ENCODE data around the gene NAA16. TPM values are rescaled to one million over a fixed set of nuclear protein-coding genes. Genes with fewer than 3 reads are reported as not detected.

Gene NAA16
- total and polyA plus RNA-seq, 2 of the 4 experiments (the other 2 are of a cell fraction) = 6.6 to 8.8 TPM

GRCh38 chr13:41284512-41285288 is 26.4 kb upstream of the NAA16 start:
- in situ Hi-C loops (cut with MboI; ENCODE audit: low sequenced_read_pairs) (no loop called here), intact Hi-C loops (cut with micrococcal nuclease) (no loop called here), dilution Hi-C loops (cut with HindIII; ENCODE audit: low sequenced_read_pairs, unreplicated experiment) (no loop called here)
- H3K9me3 ChIP-seq (ENCODE audit: control insufficient read depth, insufficient read depth, low read length) = 0 out of 2 replicates have a peak, but pooled peaks cover 2% of the 10 kb centered on the region
- peak overlapping the region; percentile 33 for H3K56ac ChIP-seq (ENCODE audit: extremely low read depth, insufficient read depth, low read length)
- H4K20me1 ChIP-seq (ENCODE audit: insufficient read depth, low read length) = no peaks in the 10 kb centered on the region
- H2AFZ ChIP-seq (replicated peaks; ENCODE audit: low read length, poor library complexity) = no peak overlapping the region
- H3K9me1 ChIP-seq (ENCODE audit: insufficient read depth, low read length) = no peaks in the 10 kb centered on the region
- TF ChIP-seq CHD1 (IDR thresholded peaks at IDR 0.05; ENCODE audit: low read depth, low read length) (no peak), ELK1 (IDR thresholded peaks at IDR 0.05; ENCODE audit: borderline replicate concordance, low read depth, low read length) (no peak), CTCF (conservative IDR thresholded peaks at IDR 0.05; ENCODE audit: low read depth, low read length) (no peak), USF2 (IDR thresholded peaks at IDR 0.05; ENCODE audit: low read depth, low read length) (no peak), MAFK (IDR thresholded peaks at IDR 0.05; ENCODE audit: low read depth, low read length) (peak; percentile 9; the same call in 1 of the 2 replicates), CEBPB (IDR thresholded peaks at IDR 0.05; ENCODE audit: low read depth, low read length) (peak; percentile 97), FOS (IDR thresholded peaks at IDR 0.05; ENCODE audit: low read depth, low read length) (peak; percentile 21; the same call in 1 of the 2 replicates), BHLHE40 (IDR thresholded peaks at IDR 0.05; ENCODE audit: low read depth, low read length) (peak; percentile 80), RCOR1 (IDR thresholded peaks at IDR 0.05; ENCODE audit: insufficient replicate concordance, low read length) (peak; percentile 65)
- peak overlapping the region; percentile 83 for H2AK5ac ChIP-seq (ENCODE audit: low read depth, low read length)
- peak overlapping the region; percentile 69; the same call in 1 of the 2 replicates for H4K5ac ChIP-seq (ENCODE audit: low read depth, low read length)
- H3K27ac ChIP-seq (ENCODE audit: insufficient read depth, low read length) = peak overlapping the region; percentile 13; the same call in 1 of the 2 replicates
- peak overlapping the region; percentile 92 for H2BK20ac ChIP-seq (ENCODE audit: low read depth, low read length)
- peak overlapping the region; percentile 81 for H4K91ac ChIP-seq (ENCODE audit: insufficient read depth, low read depth, low read length)
- peak overlapping the region; percentile 89 for H3K14ac ChIP-seq (replicated peaks; ENCODE audit: low read depth, low read length)
- ChIA-PET CTCF (no interaction called here), POLR2A (ENCODE audit: unreplicated experiment) (no interaction called here)
- H2AK9ac ChIP-seq (replicated peaks; ENCODE audit: low read depth, low read length, poor library complexity) = no peak overlapping the region
- BruUV-seq (replicated peaks) = no TSS peak
- H2BK5ac ChIP-seq (ENCODE audit: low read depth, low read length, poor library complexity, severe bottlenecking) = peak overlapping the region; percentile 93
- H3K9ac ChIP-seq (ENCODE audit: low read depth, low read length) = no peak overlapping the region
- H3K23ac ChIP-seq (ENCODE audit: low read depth, low read length) = peak overlapping the region; percentile 83
- ATAC-seq (ENCODE audit: low read depth) (peak; percentile 92), DNase-seq (peak; percentile 88)
- H3K27me3 ChIP-seq (ENCODE audit: control insufficient read depth, insufficient read depth, low read length) = no peaks in the 10 kb centered on the region
- no CpG with 5 or more reads among the region's 13 CpGs for WGBS, 2 experiments (ENCODE audit: extremely low coverage in 2 of 2, insufficient read length in 1 of 2)
- no peaks in the 10 kb centered on the region for H3K36me3 ChIP-seq (ENCODE audit: control insufficient read depth, insufficient read depth, low read length)
- no peak overlapping the region for H3K4me3 ChIP-seq (ENCODE audit: insufficient read depth, low read depth, low read length)
- peak overlapping the region; percentile 49 to 80 for H4K8ac ChIP-seq (ENCODE audit: low read depth in 2 of 2, low read length in 2 of 2)
- peaks cover 4% of the 10 kb centered on the region; the same call in 1 of the 2 replicates for H3K4me1 ChIP-seq (ENCODE audit: control insufficient read depth, insufficient read depth, low read length)
- no peaks in the 10 kb centered on the region for H3K79me1 ChIP-seq (ENCODE audit: low read depth in 1 of 2, low read length in 2 of 2)
- peak overlapping the region; percentile 95 for H2BK15ac ChIP-seq (ENCODE audit: low read depth, low read length)
- H2BK120ac ChIP-seq (ENCODE audit: low read depth, low read length) = peak overlapping the region; percentile 93
- peak overlapping the region; percentile 5; the same call in 1 of the 2 replicates for H3K4me2 ChIP-seq (ENCODE audit: low read depth, low read length)
- H3K18ac ChIP-seq (ENCODE audit: low read depth, low read length) = peak overlapping the region; percentile 90; the same call in 1 of the 2 replicates
- H3K4ac ChIP-seq (ENCODE audit: low read depth, low read length) = peak overlapping the region; percentile 87; the same call in 1 of the 2 replicates

Measured in IMR-90 (cell line).